Activated B cell treated with CpG ODN at 0.5 μM for 24 hours (primary cell): ENCODE results near the gene BLM. TPM values are rescaled to one million over a fixed set of nuclear protein-coding genes. Genes with fewer than 3 reads are reported as not detected.

ENCODE experiments used
- ATAC-seq: fragments of 200-7000 bp; cut with Tn5 transposase; one replicate; pipeline ENCODE4 v1.10.0; 2021; ENCODE audit warnings: low read depth, mild to moderate bottlenecking, moderate library complexity
- CTCF ChIA-PET: fragments of 350-600 bp; sonication (Branson Sonifier 250); formaldehyde crosslinking; loops from one replicate; lab custom pipeline; 2021; ENCODE audit warnings: antibody characterized with exemption; lab: Charles Lee
- POLR2A ChIA-PET: fragments of 350-600 bp; sonication (Branson Sonifier 250); formaldehyde crosslinking; loops from one replicate; lab custom pipeline; 2021; ENCODE audit warnings: antibody characterized with exemption; lab: Charles Lee
- DNase-seq: peaks from one replicate; pipeline ENCODE4 v3.0.0; 2022
- H3K27ac Mint-ChIP-seq: one replicate; pipeline ENCODE4 v1.8.0; 2020; ENCODE audit warnings: mixed read lengths
- H3K27me3 Mint-ChIP-seq: one replicate; pipeline ENCODE4 v1.8.0; 2021; ENCODE audit warnings: mixed read lengths
- H3K36me3 Mint-ChIP-seq: one replicate; pipeline ENCODE4 v1.8.0; 2021; ENCODE audit warnings: low read depth, mixed read lengths
- H3K4me1 Mint-ChIP-seq: one replicate; pipeline ENCODE4 v1.8.0; 2021; ENCODE audit warnings: mixed read lengths
- H3K4me3 Mint-ChIP-seq: one replicate; pipeline ENCODE4 v1.8.0; 2020; ENCODE audit warnings: mild to moderate bottlenecking, mixed read lengths
- H3K9me3 Mint-ChIP-seq: one replicate; pipeline ENCODE4 v1.8.0; 2020; ENCODE audit warnings: mixed read lengths
- intact Hi-C: fragments of 100-400 bp; cut with micrococcal nuclease; formaldehyde crosslinking; loops from one replicate; pipeline ENCODE4 v1.15.1; 2024
- total RNA-seq: library from RNA; stranded (reverse); gene quantifications from 2 replicates; pipeline ENCODE4 v1.2.3, GENCODE V29; 2022
- TF ChIP-seq, protein P1 (sequence below): fragments of 200-600 bp; IDR thresholded peaks from one replicate; pipeline ENCODE4 v1.8.0; 2022; ENCODE audit warnings: antibody characterized with exemption, mild to moderate bottlenecking

The BLM gene
- total RNA-seq, 1 donor from 2014 or later: 23.4 TPM

DNA sequence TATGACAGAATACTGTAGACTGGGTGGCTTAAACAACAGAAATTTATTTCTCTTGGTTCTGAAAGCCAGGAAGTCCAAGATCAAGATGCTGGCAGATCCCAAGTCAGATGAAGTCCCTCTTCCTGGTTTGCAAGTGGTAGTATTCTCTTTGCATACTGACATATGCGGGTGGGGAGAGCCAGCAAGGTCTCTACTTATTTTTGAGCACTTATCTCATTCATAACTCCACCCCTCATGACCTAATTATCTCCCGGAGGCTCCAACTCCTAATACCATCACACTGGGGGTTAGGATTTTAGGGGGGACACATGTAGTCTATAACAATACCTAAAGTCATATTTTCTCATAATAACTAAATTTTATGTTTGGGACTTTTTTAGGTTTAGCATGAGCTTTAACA, 65.3 kb downstream of the BLM start:
- intact Hi-C loops: no loop called here

DNA sequence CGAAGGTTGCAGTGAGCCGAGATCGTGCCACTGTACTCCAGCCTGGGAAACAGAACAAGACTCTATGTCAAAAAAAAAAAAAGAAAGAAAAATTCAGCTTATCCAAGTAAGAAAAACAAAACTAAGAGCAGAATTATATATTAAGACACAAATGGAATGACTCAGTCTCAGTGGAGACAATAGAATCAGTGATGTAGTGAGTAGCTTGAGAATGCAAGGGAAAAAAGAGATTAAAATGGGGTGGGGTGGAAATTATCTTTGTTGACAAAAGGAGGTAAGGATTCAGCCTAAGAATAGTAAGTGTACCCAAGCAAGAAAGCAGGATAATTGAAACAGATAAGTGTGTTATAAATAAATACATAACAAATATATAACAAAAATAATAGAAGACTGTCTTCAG, 70.7 kb downstream of the BLM start:
- H3K27ac Mint-ChIP-seq: peak overlapping the region; percentile 30
- ChIA-PET CTCF (no interaction called here), POLR2A (interaction anchor here (0.5 to 1.9 kb wide), 2 partner anchors 9 to 20 kb away, joined by 4 to 10 read pairs; no protein-coding TSS in a partner anchor)
- H3K36me3 Mint-ChIP-seq: peaks cover 33% of the 10 kb centered on the region
- TF ChIP-seq, protein P1, sequence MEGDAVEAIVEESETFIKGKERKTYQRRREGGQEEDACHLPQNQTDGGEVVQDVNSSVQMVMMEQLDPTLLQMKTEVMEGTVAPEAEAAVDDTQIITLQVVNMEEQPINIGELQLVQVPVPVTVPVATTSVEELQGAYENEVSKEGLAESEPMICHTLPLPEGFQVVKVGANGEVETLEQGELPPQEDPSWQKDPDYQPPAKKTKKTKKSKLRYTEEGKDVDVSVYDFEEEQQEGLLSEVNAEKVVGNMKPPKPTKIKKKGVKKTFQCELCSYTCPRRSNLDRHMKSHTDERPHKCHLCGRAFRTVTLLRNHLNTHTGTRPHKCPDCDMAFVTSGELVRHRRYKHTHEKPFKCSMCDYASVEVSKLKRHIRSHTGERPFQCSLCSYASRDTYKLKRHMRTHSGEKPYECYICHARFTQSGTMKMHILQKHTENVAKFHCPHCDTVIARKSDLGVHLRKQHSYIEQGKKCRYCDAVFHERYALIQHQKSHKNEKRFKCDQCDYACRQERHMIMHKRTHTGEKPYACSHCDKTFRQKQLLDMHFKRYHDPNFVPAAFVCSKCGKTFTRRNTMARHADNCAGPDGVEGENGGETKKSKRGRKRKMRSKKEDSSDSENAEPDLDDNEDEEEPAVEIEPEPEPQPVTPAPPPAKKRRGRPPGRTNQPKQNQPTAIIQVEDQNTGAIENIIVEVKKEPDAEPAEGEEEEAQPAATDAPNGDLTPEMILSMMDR: no peak
- H3K9me3 Mint-ChIP-seq: no peaks in the 10 kb centered on the region
- DNase-seq (no peak), ATAC-seq (no peak)
- H3K4me3 Mint-ChIP-seq: no peak overlapping the region
- intact Hi-C loops: loop anchor here (5.0 kb wide), 2 partner anchors 36 to 121 kb away; no protein-coding TSS in a partner anchor
- no peaks in the 10 kb centered on the region for H3K27me3 Mint-ChIP-seq
- peaks cover 18% of the 10 kb centered on the region for H3K4me1 Mint-ChIP-seq

More for the DNA sequence above, 65.3 kb downstream of the BLM start:
- no peak overlapping the region for H3K27ac Mint-ChIP-seq
- H3K27me3 Mint-ChIP-seq: no peaks in the 10 kb centered on the region
- no peak overlapping the region for H3K4me3 Mint-ChIP-seq
- H3K9me3 Mint-ChIP-seq: no peaks in the 10 kb centered on the region
- TF ChIP-seq, protein P1: no peak
- CTCF ChIA-PET: no interaction called here
- H3K4me1 Mint-ChIP-seq: peaks cover 47% of the 10 kb centered on the region
- ATAC-seq (no peak), DNase-seq (no peak)
- POLR2A ChIA-PET: interaction anchor here (1.0 to 1.1 kb wide), 2 partner anchors 65 to 89 kb away, joined by 3 to 4 read pairs; partner anchors contain the start of gene BLM
- peaks cover 12% of the 10 kb centered on the region for H3K36me3 Mint-ChIP-seq

DNA sequence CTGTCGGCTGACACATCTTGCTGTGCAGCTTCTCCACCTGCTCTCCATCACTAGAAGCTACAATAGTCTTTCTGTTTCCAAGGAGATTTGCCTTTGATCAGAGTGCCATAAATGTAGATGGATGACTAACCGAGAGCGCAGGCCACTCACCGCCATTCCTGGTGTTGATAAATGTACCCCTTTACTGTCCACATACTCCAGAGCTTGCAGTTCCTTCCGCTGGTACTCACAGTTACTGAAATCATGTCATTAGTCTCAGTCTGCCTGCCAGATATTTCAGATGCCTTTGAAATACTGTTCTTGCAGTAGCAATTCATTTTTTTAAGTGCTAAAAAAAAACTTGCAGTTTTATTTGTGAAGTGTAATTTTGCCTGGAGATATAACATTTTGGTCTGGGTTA, 72.3 kb downstream of the BLM start:
- ATAC-seq: no peak
- no peak for DNase-seq
- Mint-ChIP-seq H3K9me3 (no peaks in the 10 kb centered on the region), H3K4me3 (no peak overlapping the region), H3K27me3 (no peaks in the 10 kb centered on the region), H3K27ac (no peak overlapping the region), H3K36me3 (peaks cover 38% of the 10 kb centered on the region), H3K4me1 (peaks cover 18% of the 10 kb centered on the region)
- TF ChIP-seq, protein P1: no peak
- ChIA-PET POLR2A (interaction anchor here (0.7 kb wide), 1 partner anchor 29 kb away, joined by 10 read pairs; no protein-coding TSS in a partner anchor), CTCF (interaction anchor here (0.9 kb wide), 1 partner anchor 141 kb away, joined by 4 read pairs; no protein-coding TSS in a partner anchor)
- intact Hi-C loops: loop anchor here (5.0 kb wide), 2 partner anchors 37 to 122 kb away; no protein-coding TSS in a partner anchor

DNA sequence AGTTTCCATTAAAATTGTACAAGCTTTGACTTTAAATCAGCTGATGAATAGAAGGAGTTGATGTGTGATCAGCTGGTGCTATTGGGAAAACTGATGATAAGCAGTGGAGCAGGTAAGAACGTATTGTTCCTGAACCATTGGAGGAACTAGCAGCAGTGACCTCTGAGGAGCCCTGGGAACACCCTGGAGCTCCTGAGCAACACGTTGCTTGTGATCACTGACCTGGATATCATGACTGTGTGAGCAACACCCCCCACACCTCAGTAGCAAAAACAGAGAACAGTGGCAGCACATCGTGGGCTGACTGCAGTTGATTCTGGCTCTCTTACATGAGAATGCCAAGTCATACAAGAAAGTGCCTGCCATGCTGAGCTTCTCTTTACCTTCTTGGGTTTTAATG, 72.9 kb downstream of the BLM start:
- Mint-ChIP-seq H3K4me3 (no peak overlapping the region), H3K9me3 (no peaks in the 10 kb centered on the region), H3K4me1 (peaks cover 18% of the 10 kb centered on the region), H3K36me3 (peaks cover 39% of the 10 kb centered on the region), H3K27me3 (no peaks in the 10 kb centered on the region), H3K27ac (no peak overlapping the region)
- ATAC-seq (no peak), DNase-seq (no peak)
- POLR2A ChIA-PET: interaction anchor here (0.6 to 0.7 kb wide), 3 partner anchors 29 to 1356 kb away, joined by 4 to 10 read pairs (median 4); no protein-coding TSS in a partner anchor
- TF ChIP-seq, protein P1: no peak
- intact Hi-C loops: no loop called here
- CTCF ChIA-PET: interaction anchor here (0.9 kb wide), 1 partner anchor 142 kb away, joined by 4 read pairs; no protein-coding TSS in a partner anchor

DNA sequence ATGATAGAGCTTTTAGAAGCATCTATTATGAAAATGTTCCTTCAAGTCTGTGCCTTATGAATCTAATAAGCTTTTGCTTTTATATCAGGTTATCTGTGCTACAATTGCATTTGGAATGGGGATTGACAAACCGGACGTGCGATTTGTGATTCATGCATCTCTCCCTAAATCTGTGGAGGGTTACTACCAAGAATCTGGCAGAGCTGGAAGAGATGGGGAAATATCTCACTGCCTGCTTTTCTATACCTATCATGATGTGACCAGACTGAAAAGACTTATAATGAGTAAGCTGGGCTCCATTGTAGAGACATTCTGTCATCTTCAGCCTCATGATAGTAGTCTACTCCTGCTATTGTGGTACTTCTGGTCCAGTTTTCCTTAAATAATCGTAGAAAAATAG, 73.4 kb downstream of the BLM start:
- POLR2A ChIA-PET: interaction anchor here (0.6 kb wide), 1 partner anchor 42 kb away, joined by 4 read pairs; no protein-coding TSS in a partner anchor
- no peak for DNase-seq
- peaks cover 14% of the 10 kb centered on the region for H3K4me1 Mint-ChIP-seq
- H3K27me3 Mint-ChIP-seq: no peaks in the 10 kb centered on the region
- no peaks in the 10 kb centered on the region for H3K9me3 Mint-ChIP-seq
- no peak overlapping the region for H3K4me3 Mint-ChIP-seq
- intact Hi-C loops: no loop called here
- peaks cover 39% of the 10 kb centered on the region for H3K36me3 Mint-ChIP-seq
- CTCF ChIA-PET: no interaction called here
- TF ChIP-seq, protein P1: no peak
- ATAC-seq: no peak
- H3K27ac Mint-ChIP-seq: no peak overlapping the region
